Measurements from ENCODE around the gene IGF1.

The IGF1 gene

GRCh38 chr12:102425109-102426039 is 55.0 kb downstream of the IGF1 start:
- no peak for DNase-seq

DNA sequence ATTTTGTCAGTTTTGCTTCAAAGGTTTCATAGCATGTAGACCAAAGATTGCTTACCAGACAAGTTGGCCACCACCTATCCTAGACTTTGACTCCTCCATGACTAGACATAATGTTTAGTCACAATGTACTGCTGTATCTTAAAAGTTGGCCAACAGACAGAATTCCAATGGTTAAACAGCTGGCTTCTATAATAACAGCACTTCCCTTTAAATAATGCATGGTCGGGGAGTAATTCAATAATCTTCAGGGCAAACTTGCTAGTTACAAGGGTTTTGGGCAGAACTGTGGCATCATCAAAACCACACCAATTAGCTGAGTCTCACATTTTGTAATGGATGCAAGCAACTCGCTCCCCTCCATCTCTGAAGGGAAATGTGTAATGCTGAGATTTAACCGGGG is 56.9 kb downstream of the IGF1 start:
- DNase-seq: no peak

- no peak for DNase-seq
These were observed 58.4 kb downstream of the IGF1 start for GRCh38 chr12:102421802-102422583.

GRCh38 chr12:102419094-102419764 is 61.1 kb downstream of the IGF1 start:
- no peak for DNase-seq

GRCh38 chr12:102417055-102417454 is 63.3 kb downstream of the IGF1 start:
- DNase-seq: no peak

GRCh38 chr12:102415515-102415914 is 64.8 kb downstream of the IGF1 start:
- no peak for DNase-seq

GRCh38 chr12:102413396-102413795 is 67.0 kb downstream of the IGF1 start:
- no peak for DNase-seq

DNA sequence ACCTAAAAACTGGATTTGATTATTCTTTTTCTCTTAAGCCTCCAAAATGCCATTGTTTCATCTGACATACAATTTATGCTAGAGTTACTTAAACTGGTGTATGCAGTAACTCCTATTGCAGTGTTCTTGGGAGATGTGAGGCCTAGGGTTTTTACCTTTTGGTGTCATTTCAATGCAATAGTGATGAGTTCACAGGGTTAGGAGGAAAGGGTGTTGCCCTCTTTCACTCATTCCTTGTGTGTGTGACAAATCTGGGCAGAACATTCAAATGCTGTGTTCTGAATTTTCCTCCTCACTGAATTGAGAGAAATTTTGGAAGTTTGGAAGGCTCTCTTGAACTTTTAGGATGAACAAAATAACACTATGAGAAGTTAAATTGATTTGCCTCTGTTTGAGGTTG is 69.9 kb downstream of the IGF1 start:
- DNase-seq: no peak

GRCh38 chr12:102408487-102409297 is 71.7 kb downstream of the IGF1 start:
- DNase-seq: no peak

GRCh38 chr12:102407776-102408486 is 72.4 kb downstream of the IGF1 start:
- no peak for DNase-seq

DNA sequence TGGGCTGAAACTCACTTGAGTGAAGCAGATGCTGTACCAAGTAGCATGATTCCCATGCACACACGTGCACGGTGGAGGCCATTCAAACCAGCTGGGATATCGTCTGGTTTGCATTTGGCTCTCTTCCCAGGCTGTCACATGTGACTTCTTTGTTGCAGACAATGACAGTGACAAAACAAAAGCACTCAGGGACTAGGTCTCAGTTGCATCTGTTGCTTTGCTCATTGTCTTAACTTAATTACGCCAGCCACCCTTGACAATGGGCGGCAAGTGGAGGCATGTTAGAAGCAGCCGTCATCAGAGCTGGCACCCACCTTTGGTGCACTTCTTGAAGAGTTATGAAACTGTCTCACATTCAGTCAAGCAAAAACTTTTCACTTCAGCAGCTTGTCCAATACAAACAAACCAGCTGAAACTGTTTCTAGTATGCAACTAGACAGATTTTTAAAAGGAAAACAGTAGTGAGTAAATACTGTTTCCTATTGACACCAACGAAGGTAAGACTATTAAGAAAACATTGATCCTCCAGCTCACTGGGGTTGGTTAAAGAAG is 74.3 kb downstream of the IGF1 start:
- DNase-seq: no peak

GRCh38 chr12:102401087-102401486 is 79.3 kb downstream of the IGF1 start:
- no peak for DNase-seq

DNA sequence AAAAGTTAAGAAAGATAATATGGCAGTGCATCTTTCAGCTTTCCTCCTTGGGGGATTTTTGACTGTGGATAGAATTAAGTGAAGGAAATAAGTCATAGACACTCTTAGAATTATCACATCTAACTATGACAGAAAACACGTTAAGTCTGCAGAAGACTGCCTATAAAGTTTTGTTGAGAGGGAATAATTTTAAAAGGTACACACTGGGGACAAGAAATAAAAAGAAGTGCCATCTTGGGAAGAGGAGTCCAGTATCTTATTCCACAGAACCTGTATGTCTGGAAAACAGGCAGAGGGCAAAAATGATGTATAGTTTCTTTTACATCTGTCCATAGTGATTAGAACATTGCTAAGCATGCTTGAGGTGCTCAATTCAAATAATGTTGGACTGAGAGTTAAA is 80.7 kb downstream of the IGF1 start:
- no peak for DNase-seq

- DNase-seq: no peak
These were observed 84.1 kb downstream of the IGF1 start for GRCh38 chr12:102396276-102396675.

DNA sequence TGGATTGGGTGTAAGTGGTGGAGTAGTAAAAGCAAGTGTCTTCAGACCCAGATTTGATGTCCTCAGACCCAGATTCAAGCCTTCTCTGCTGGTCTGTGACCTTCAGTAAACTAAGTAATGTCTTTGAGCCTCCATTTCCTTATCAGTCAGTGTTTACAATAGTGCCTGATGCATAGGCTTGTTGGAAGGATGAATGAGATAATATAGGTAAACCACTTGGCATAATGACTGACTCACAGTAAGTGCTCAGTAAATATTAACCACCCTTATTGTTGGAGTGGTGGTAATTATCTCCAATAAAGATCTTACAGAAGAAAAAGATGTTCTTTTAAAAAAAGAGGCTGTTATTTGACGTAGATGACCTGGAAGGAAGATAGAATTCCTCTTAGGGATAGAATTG is 86.2 kb downstream of the IGF1 start:
- DNase-seq: no peak

GRCh38 chr12:102390068-102390467 is 90.3 kb downstream of the IGF1 start:
- no peak for DNase-seq

DNA sequence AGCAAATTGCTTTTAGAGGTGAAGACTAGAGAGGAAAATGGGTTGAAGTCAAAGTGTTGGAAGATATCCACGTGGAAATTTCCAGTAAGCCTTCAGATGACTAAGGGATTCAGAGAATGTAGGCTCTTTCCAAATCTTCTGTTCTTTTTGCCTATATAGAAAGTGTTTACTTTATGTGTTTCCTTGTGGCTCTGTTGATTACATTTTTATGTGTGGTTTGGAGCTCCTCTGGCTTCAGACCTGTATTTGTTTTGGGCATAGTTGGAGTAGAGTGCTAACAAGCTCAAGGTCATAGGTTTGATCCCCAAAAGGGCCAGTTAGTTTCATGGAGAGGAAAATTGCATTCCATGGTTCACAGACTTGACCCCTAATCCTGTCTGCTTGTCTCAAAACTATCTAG is 91.9 kb downstream of the IGF1 start:
- DNase-seq: no peak

DNA sequence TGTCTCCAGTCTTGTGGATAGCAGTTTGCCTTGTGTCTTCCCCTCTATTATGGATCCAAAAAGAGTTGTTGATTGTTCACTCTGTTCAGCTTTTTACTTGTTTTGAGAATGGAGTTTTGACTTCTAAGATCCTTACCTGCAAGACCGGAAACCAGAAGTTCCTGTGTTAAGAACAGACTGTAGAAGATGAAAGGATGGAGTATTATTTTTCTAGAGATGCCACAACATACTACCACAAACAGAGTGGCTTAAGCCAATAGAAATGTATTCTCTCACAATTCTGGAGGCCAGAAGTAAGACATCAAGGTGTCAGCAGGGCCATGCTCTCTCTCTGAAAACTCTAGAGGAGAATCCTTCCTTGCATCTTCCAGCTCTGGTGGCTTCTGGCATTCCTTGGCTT is 95.0 kb downstream of the IGF1 start:
- DNase-seq: no peak

- no peak for DNase-seq
These were observed 100.8 kb downstream of the IGF1 start for GRCh38 chr12:102379346-102380162.

DNA sequence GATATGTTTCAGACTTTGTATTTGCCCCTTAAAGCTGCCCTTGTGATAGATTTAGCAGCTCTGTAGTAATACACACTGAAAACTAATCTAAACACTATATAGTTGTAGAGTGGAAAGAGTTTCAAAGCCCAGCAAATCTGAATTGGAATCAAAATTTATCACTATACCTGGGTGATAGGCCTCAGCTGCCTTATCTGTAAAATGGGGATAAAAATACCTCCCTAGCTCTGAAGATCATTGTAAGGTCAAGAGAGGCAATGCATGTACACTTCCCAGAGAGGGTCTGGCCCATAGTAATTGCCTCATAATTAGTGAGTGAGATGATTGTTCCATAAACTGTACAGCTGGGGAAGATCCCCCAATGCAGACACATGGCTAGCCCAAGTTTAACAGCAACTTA is 103.6 kb downstream of the IGF1 start:
- DNase-seq: no peak

Data from T-helper 9 cell (primary cell).